ENCODE data around the gene ACADVL. TPM values are rescaled to one million over a fixed set of nuclear protein-coding genes. Genes with fewer than 3 reads are reported as not detected.
A peak's percentile ranks its signal among the peaks of the same experiment; 100 is the strongest.

ACADVL gene
- total RNA-seq, 1 experiment from 2014 or later = 305 TPM

DNA sequence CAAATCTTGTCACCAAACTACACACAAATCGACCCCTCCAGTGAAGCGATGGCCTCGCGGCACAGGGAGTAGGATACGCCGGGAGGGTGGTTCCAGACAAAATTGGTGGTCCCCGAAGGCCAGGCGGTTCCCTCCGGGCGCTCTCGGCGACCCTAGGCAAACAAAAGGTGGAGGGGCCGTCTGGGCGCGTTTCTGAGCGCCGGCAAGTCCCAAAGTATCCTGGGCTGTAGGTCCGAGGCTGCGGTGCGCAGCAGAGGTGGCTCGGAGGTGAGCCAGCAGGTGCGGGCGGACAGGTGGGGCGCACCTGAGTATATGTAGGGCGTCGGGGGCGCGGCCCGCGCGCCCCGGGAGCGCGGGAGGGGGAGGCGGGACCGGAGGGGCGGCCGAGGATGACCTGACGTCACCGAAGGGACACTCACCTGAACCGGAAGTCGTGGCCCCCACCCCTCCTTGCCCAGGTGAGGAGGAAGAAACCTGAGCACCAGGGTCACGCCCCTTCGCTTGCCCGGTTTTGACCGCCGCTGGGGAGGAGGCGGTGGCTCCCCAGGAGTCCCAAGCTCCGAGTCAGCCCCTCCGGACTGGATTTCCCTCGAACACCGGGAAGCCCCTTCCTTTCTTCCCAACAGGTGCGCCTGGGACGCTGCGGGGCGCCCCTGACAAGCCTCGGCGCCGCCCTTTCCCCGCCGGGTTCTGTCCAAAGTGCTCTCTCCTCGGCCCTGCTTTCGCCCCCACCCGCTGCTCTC lies 42.6 kb downstream of the ACADVL start, which contains the start of gene CLDN7:
Gene CLDN7, minus strand, starts transcription at position 287 of the 743 bp plus-strand sequence. CDS start 435 bp downstream, outside the sequence.
- CTCF ChIA-PET = no interaction called here
- DNase-seq (ENCODE audit: low read depth, low spot score) = no peak
- TF ChIP-seq TCF7L2 (IDR thresholded peaks at IDR 0.05; ENCODE audit: low read depth, low read length) (no peak), POLR2AphosphoS5 (IDR thresholded peaks at IDR 0.05; ENCODE audit: low read depth, low read length) (no peak), SIN3A (IDR thresholded peaks at IDR 0.05; ENCODE audit: borderline replicate concordance, insufficient read depth, low read depth, low read length) (no peak)
- TF ChIP-seq, protein P1, sequence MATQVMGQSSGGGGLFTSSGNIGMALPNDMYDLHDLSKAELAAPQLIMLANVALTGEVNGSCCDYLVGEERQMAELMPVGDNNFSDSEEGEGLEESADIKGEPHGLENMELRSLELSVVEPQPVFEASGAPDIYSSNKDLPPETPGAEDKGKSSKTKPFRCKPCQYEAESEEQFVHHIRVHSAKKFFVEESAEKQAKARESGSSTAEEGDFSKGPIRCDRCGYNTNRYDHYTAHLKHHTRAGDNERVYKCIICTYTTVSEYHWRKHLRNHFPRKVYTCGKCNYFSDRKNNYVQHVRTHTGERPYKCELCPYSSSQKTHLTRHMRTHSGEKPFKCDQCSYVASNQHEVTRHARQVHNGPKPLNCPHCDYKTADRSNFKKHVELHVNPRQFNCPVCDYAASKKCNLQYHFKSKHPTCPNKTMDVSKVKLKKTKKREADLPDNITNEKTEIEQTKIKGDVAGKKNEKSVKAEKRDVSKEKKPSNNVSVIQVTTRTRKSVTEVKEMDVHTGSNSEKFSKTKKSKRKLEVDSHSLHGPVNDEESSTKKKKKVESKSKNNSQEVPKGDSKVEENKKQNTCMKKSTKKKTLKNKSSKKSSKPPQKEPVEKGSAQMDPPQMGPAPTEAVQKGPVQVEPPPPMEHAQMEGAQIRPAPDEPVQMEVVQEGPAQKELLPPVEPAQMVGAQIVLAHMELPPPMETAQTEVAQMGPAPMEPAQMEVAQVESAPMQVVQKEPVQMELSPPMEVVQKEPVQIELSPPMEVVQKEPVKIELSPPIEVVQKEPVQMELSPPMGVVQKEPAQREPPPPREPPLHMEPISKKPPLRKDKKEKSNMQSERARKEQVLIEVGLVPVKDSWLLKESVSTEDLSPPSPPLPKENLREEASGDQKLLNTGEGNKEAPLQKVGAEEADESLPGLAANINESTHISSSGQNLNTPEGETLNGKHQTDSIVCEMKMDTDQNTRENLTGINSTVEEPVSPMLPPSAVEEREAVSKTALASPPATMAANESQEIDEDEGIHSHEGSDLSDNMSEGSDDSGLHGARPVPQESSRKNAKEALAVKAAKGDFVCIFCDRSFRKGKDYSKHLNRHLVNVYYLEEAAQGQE (IDR thresholded peaks at IDR 0.05; ENCODE audit: insufficient read depth in 1 of 2, low read depth in 2 of 2, low read length in 1 of 2) = no peak
- TF ChIP-seq, protein P2, sequence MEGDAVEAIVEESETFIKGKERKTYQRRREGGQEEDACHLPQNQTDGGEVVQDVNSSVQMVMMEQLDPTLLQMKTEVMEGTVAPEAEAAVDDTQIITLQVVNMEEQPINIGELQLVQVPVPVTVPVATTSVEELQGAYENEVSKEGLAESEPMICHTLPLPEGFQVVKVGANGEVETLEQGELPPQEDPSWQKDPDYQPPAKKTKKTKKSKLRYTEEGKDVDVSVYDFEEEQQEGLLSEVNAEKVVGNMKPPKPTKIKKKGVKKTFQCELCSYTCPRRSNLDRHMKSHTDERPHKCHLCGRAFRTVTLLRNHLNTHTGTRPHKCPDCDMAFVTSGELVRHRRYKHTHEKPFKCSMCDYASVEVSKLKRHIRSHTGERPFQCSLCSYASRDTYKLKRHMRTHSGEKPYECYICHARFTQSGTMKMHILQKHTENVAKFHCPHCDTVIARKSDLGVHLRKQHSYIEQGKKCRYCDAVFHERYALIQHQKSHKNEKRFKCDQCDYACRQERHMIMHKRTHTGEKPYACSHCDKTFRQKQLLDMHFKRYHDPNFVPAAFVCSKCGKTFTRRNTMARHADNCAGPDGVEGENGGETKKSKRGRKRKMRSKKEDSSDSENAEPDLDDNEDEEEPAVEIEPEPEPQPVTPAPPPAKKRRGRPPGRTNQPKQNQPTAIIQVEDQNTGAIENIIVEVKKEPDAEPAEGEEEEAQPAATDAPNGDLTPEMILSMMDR (IDR thresholded peaks at IDR 0.05) = no peak
- peaks cover 22% of the 10 kb centered on the region for H3K4me1 ChIP-seq (ENCODE audit: control insufficient read depth, insufficient read depth, low read length)
- intact Hi-C loops (cut with micrococcal nuclease; ENCODE audit: unreplicated experiment) = no loop called here
- peak within 1 kb of the TSS; percentile 81 for H3K27ac ChIP-seq (ENCODE audit: low read length)
- no peak for ATAC-seq
- H3K4me3 ChIP-seq (ENCODE audit: low read depth in 2 of 2, low read length in 2 of 2) = peak within 1 kb of the TSS; percentile 50 to 65
- in situ Hi-C loops (cut with HindIII; ENCODE audit: low pct_unique_long_range_greater_than_20kb, low sequenced_read_pairs) = no loop called here
- peaks cover 3% of the 10 kb centered on the region for H3K36me3 ChIP-seq (ENCODE audit: control insufficient read depth, insufficient read depth, low read length)
- H3K9me3 ChIP-seq (ENCODE audit: control insufficient read depth, insufficient read depth, low read depth, low read length) = no peaks in the 10 kb centered on the region
- POLR2A ChIA-PET = interaction anchor here (0.7 kb wide), 1 partner anchor 29 kb away, joined by 11 read pairs; no protein-coding TSS in a partner anchor
- H3K27me3 ChIP-seq (ENCODE audit: control insufficient read depth, insufficient read depth, low read length) = no peaks in the 10 kb centered on the region
- TSS peak; percentile 90 for BruUV-seq (replicated peaks)

DNA sequence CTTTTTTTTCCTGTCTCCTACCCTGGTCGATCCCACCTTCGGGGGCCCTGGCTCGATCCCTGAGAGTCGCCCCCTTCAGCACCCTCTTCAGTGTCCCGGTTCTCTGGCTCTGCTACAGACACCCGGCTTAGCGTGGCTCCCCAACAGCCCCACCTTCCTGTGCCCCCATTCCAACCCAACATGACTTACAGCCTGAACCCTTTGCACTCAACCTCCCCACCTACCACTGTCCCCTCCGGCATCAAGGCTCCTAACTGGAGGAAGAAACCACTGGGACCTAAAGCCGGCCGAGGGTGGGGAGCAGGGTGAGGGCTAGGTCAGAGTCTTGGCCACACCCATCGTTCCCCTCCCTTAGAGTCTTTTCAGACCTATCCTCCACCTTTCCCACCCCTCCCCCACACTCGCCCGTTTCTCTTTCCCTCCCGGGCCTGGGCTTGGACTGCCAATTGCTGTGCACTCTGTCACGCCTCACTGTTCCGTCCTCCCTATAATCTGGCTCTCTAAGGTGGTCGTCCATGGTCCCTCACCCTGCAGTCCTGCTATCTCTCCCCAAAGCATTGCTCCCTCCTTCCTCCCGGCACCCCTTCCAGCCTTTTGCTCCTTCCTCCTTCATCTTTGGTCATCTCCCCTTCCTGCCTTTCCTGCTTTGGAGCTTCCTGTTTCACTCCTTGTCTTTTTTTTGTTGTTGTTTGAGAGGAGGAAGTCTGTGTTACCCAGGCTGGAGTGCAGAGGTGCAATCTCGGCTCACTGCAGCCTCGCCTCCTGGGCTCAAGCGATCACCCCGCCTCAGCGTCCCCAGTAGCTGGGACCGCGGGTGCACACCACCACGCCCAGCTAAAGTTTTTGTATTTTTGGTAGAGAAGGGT lies 43.4 kb downstream of the ACADVL start:
- in situ Hi-C loops (cut with HindIII; ENCODE audit: low pct_unique_long_range_greater_than_20kb, low sequenced_read_pairs) (no loop called here), intact Hi-C loops (cut with micrococcal nuclease; ENCODE audit: unreplicated experiment) (no loop called here)
- H3K4me1 ChIP-seq (ENCODE audit: control insufficient read depth, insufficient read depth, low read length) = peaks cover 22% of the 10 kb centered on the region
- H3K9me3 ChIP-seq (ENCODE audit: control insufficient read depth, insufficient read depth, low read depth, low read length) = no peaks in the 10 kb centered on the region
- DNase-seq (ENCODE audit: low read depth, low spot score) = no peak
- ATAC-seq = peak; percentile 63
- H3K27me3 ChIP-seq (ENCODE audit: control insufficient read depth, insufficient read depth, low read length) = no peaks in the 10 kb centered on the region
- POLR2A ChIA-PET = no interaction called here
- H3K4me3 ChIP-seq (ENCODE audit: low read depth in 2 of 2, low read length in 2 of 2) = peak overlapping the region; percentile 50 to 65
- TF ChIP-seq, protein P2 (IDR thresholded peaks at IDR 0.05) = no peak
- TF ChIP-seq POLR2AphosphoS5 (IDR thresholded peaks at IDR 0.05; ENCODE audit: low read depth, low read length) = peak; percentile 54; the same call in 1 of the 2 replicates
- TF ChIP-seq SIN3A (IDR thresholded peaks at IDR 0.05; ENCODE audit: borderline replicate concordance, insufficient read depth, low read depth, low read length) = 0 out of 2 replicates have a peak, but pooled peaks have one; percentile 20
- CTCF ChIA-PET = interaction anchor here (0.6 kb wide), 1 partner anchor 197 kb away, joined by 10 read pairs; no protein-coding TSS in a partner anchor
- H3K27ac ChIP-seq (ENCODE audit: low read length) = peak overlapping the region; percentile 81
- peaks cover 3% of the 10 kb centered on the region for H3K36me3 ChIP-seq (ENCODE audit: control insufficient read depth, insufficient read depth, low read length)
- BruUV-seq (replicated peaks) = no TSS peak
